ENCODE results near the gene XIRP1. TPM values are rescaled to one million over a fixed set of nuclear protein-coding genes. Genes with fewer than 3 reads are reported as not detected.
A peak's percentile ranks its signal among the peaks of the same experiment; 100 is the strongest.
"Not testable (repeated sequence)": the region's sequence is repeated elsewhere in the genome, so short reads cannot be mapped to it uniquely, and the experiment has no call there.

Gene XIRP1
- polyA plus RNA-seq, 3 donors = 0.13 to 0.25 (median 0.15) TPM

- no peak for DNase-seq
These were observed 5.7 kb downstream of the XIRP1 start for GRCh38 chr3:39186692-39187151.

- DNase-seq = no peak
These were observed 6.3 kb downstream of the XIRP1 start for GRCh38 chr3:39185959-39186691.

- DNase-seq = no peak
These were observed 7.0 kb downstream of the XIRP1 start for GRCh38 chr3:39185326-39185958.

GRCh38 chr3:39184968-39185285 lies 7.5 kb downstream of the XIRP1 start:
- no peak for DNase-seq

- DNase-seq = no peak
These were observed 8.1 kb downstream of the XIRP1 start for GRCh38 chr3:39184081-39184967.

GRCh38 chr3:39183211-39184080 lies 8.9 kb downstream of the XIRP1 start:
- no peak for DNase-seq

GRCh38 chr3:39181408-39182335 lies 10.7 kb downstream of the XIRP1 start:
- DNase-seq = no peak

- DNase-seq = peak; percentile 86
These were observed 11.6 kb downstream of the XIRP1 start for GRCh38 chr3:39180546-39181346.

GRCh38 chr3:39180183-39180545 lies 12.2 kb downstream of the XIRP1 start:
- no peak for DNase-seq

GRCh38 chr3:39178553-39178952 lies 13.8 kb downstream of the XIRP1 start:
- DNase-seq = no peak

- peak; percentile 93 for DNase-seq
These were observed 14.6 kb downstream of the XIRP1 start for GRCh38 chr3:39177708-39178332.

- no peak for DNase-seq
These were observed 16.2 kb downstream of the XIRP1 start for GRCh38 chr3:39176025-39176714.

- no peak for DNase-seq
These were observed 18.9 kb downstream of the XIRP1 start for GRCh38 chr3:39173318-39174125.

- DNase-seq = no peak
These were observed 20.5 kb downstream of the XIRP1 start for GRCh38 chr3:39171860-39172259.

- DNase-seq = not testable (repeated sequence)
These were observed 21.5 kb downstream of the XIRP1 start for GRCh38 chr3:39170877-39171276.

GRCh38 chr3:39170461-39170860 lies 21.9 kb downstream of the XIRP1 start:
- DNase-seq = no peak

- no peak for DNase-seq
These were observed 22.7 kb downstream of the XIRP1 start for GRCh38 chr3:39169712-39170111.

Data from renal pelvis (tissue), 4 donors.